HG03442 (cell line): ENCODE measurements around the gene LYRM9.
A peak's percentile ranks its signal among the peaks of the same experiment; 100 is the strongest.
"Not testable (repeated sequence)": the region's sequence is repeated elsewhere in the genome, so short reads cannot be mapped to it uniquely, and the experiment has no call there.

ENCODE experiments used
- ATAC-seq: cut with Tn5 transposase; IDR thresholded peaks from one replicate; pipeline ENCODE4 v1.9.1; 2021; ENCODE audit warnings: mild to moderate bottlenecking, moderate library complexity; ENCODE audit not compliant: unreplicated experiment

The LYRM9 gene

GRCh38 chr17:27906623-27907022 is 13.5 kb upstream of the LYRM9 start:
- ATAC-seq: no peak

GRCh38 chr17:27906226-27906580 is 13.0 kb upstream of the LYRM9 start:
- no peak for ATAC-seq

GRCh38 chr17:27905447-27906225 is 12.5 kb upstream of the LYRM9 start:
- ATAC-seq: no peak

GRCh38 chr17:27904534-27905446 is 11.6 kb upstream of the LYRM9 start:
- no peak for ATAC-seq

- ATAC-seq: no peak
Observed at GRCh38 chr17:27904114-27904513, 10.9 kb upstream of the LYRM9 start.

GRCh38 chr17:27899525-27899924 is 6.4 kb upstream of the LYRM9 start:
- no peak for ATAC-seq

GRCh38 chr17:27898096-27898495 is 4.9 kb upstream of the LYRM9 start:
- ATAC-seq: no peak

GRCh38 chr17:27896701-27897100 is 3.5 kb upstream of the LYRM9 start:
- no peak for ATAC-seq

GRCh38 chr17:27895940-27896535 is 2.9 kb upstream of the LYRM9 start:
- no peak for ATAC-seq

- no peak for ATAC-seq
Observed at GRCh38 chr17:27895123-27895895, 2.1 kb upstream of the LYRM9 start.

GRCh38 chr17:27893841-27894503 is 807 bp upstream of the LYRM9 start:
- ATAC-seq: no peak

- ATAC-seq: no peak
Observed at GRCh38 chr17:27892542-27892865, 661 bp downstream of the LYRM9 start.

GRCh38 chr17:27891841-27892240 is 1.3 kb downstream of the LYRM9 start:
- no peak for ATAC-seq

GRCh38 chr17:27889711-27890251 is 3.4 kb downstream of the LYRM9 start:
- no peak for ATAC-seq

- ATAC-seq: no peak
Observed at GRCh38 chr17:27888945-27889344, 4.2 kb downstream of the LYRM9 start.

- ATAC-seq: no peak
Observed at GRCh38 chr17:27888067-27888466, 5.1 kb downstream of the LYRM9 start.

GRCh38 chr17:27886348-27886906 is 6.7 kb downstream of the LYRM9 start:
- ATAC-seq: not testable (repeated sequence)

- ATAC-seq: no peak
Observed at GRCh38 chr17:27882162-27882840, 10.9 kb downstream of the LYRM9 start.

- peak; percentile 58 for ATAC-seq
Observed at GRCh38 chr17:27879987-27880608, 13.1 kb downstream of the LYRM9 start.
